PC-9 (cell line): ENCODE data around the gene FCHSD1.

Source experiments
- CTCF ChIP-seq: fragments of 200-600 bp; sonication (generic); conservative IDR thresholded peaks from 2 replicates; pipeline ENCODE4 v1.6.1; 2017; ENCODE audit warnings: mixed run types, antibody characterized with exemption, mild to moderate bottlenecking, moderate library complexity
- EZH2 ChIP-seq: fragments of 200-600 bp; sonication (generic); IDR thresholded peaks from 2 replicates; pipeline ENCODE4 v1.8.0; 2017; ENCODE audit warnings: antibody characterized with exemption, low read depth

GRCh38 chr5:141635646-141636045 is 15.6 kb downstream of the FCHSD1 start:
- no peak for TF ChIP-seq CTCF
- no peak for TF ChIP-seq EZH2
